Lower leg skin (tissue), 4 donors: ENCODE results near the gene NOS1. TPM values are rescaled to one million over a fixed set of nuclear protein-coding genes. Genes with fewer than 3 reads are reported as not detected.

ENCODE experiments used
- DNase-seq, 2 donors: peaks; one replicate each; pipeline ENCODE4 v3.0.0-alpha.2; 2019; ENCODE audit warnings: low spot score in 2 of 2
- H3K4me3 ChIP-seq: fragments of 200-600 bp; sonication (generic); 2 replicates; pipeline ENCODE4 v1.5.1; 2017; ENCODE audit warnings: mild to moderate bottlenecking, low read depth; ENCODE audit not compliant: poor library complexity, severe bottlenecking
- CTCF ChIP-seq, 3 donors: fragments of 450-650 bp; IDR thresholded peaks; one replicate each; pipeline ENCODE4 v1.5.1; 2016; ENCODE audit warnings: antibody characterized with exemption in 3 of 3, mild to moderate bottlenecking in 3 of 3, moderate library complexity in 2 of 3
- POLR2A ChIP-seq, 2 donors: fragments of 450-650 bp; IDR thresholded peaks; one replicate each; pipeline ENCODE4 v1.6.1; 2016 to 2017; ENCODE audit warnings: antibody characterized with exemption in 2 of 2, mild to moderate bottlenecking in 1 of 2, moderate library complexity in 1 of 2
- WGBS, 2 donors: methylation state at CpG; one replicate each; pipeline ENCODE4 v1.1.5; 2018; 5-methylcytosine and 5-hydroxymethylcytosine counted together
- intact Hi-C: fragments of 100-400 bp; cut with DNase I; formaldehyde crosslinking; loops from one replicate; pipeline ENCODE4 v1.15.0; 2023; ENCODE audit warnings: low total_unique reads
- total RNA-seq, 4 donors: library from RNA; depleted of rRNA; stranded (reverse); fragments of >200 nt; gene quantifications; one replicate each; pipeline ENCODE4 v1.1.0, GENCODE V29; 2016

NOS1 gene
- total RNA-seq, 4 donors from 2014 or later: 5.4 to 10.2 (median 7.2) TPM

GRCh38 chr12:117255386-117255785, 106.0 kb downstream of the NOS1 start:
- H3K4me3 ChIP-seq: no peak overlapping the region
- DNase-seq: no peak
- no peak for TF ChIP-seq CTCF (IDR thresholded peaks at IDR 0.05)
- TF ChIP-seq POLR2A (IDR thresholded peaks at IDR 0.05): no peak
- 75 to 84% methylated on average over 4 of the region's 4 CpGs for WGBS, 2 donors
- intact Hi-C loops: no loop called here

- WGBS, 2 donors: 83 to 91% methylated on average over 1 of the region's 1 CpG
- no peak for TF ChIP-seq POLR2A (IDR thresholded peaks at IDR 0.05)
- TF ChIP-seq CTCF (IDR thresholded peaks at IDR 0.05): no peak
- no peak for DNase-seq
- intact Hi-C loops: no loop called here
- H3K4me3 ChIP-seq: no peak overlapping the region
Observed at GRCh38 chr12:117243488-117243887, 117.9 kb downstream of the NOS1 start.

GRCh38 chr12:117241697-117242096, 119.7 kb downstream of the NOS1 start:
- intact Hi-C loops: no loop called here
- DNase-seq: no peak
- WGBS, 2 donors: 90 to 95% methylated on average over 9 of the region's 9 CpGs

GRCh38 chr12:117240081-117240755, 121.2 kb downstream of the NOS1 start:
- WGBS, 2 donors: 80 to 86% methylated on average over 4 of the region's 4 CpGs
- no peak for DNase-seq
- H3K4me3 ChIP-seq: no peak overlapping the region
- intact Hi-C loops: no loop called here
- no peak for TF ChIP-seq CTCF (IDR thresholded peaks at IDR 0.05)
- no peak for TF ChIP-seq POLR2A (IDR thresholded peaks at IDR 0.05)

More at GRCh38 chr12:117241697-117242096, 119.7 kb downstream of the NOS1 start:
- TF ChIP-seq POLR2A (IDR thresholded peaks at IDR 0.05) (no peak), CTCF (IDR thresholded peaks at IDR 0.05) (no peak)
- H3K4me3 ChIP-seq: no peak overlapping the region

GRCh38 chr12:117236456-117237001, 124.9 kb downstream of the NOS1 start:
- DNase-seq: peak; percentile 69 to 96
- 13 to 17% methylated on average over 13 of the region's 13 CpGs for WGBS, 2 donors
- intact Hi-C loops: loop anchor here (10.0 kb wide), 2 partner anchors 128 to 348 kb away; partner anchors contain the start of gene NOS1
- TF ChIP-seq POLR2A (IDR thresholded peaks at IDR 0.05) (no peak), CTCF (IDR thresholded peaks at IDR 0.05) (no peak)
- no peak overlapping the region for H3K4me3 ChIP-seq
